ENCODE data around the gene HMBS. TPM values are rescaled to one million over a fixed set of nuclear protein-coding genes. Genes with fewer than 3 reads are reported as not detected.
"Not testable (repeated sequence)": the region's sequence is repeated elsewhere in the genome, so short reads cannot be mapped to it uniquely, and the experiment has no call there.

Gene HMBS
- total RNA-seq, 1 experiment from 2014 or later = 2.7 TPM

- no peak for DNase-seq (ENCODE audit: low spot score)
Measured at GRCh38 chr11:119118227-119118626, 33.5 kb downstream of the HMBS start.

DNA sequence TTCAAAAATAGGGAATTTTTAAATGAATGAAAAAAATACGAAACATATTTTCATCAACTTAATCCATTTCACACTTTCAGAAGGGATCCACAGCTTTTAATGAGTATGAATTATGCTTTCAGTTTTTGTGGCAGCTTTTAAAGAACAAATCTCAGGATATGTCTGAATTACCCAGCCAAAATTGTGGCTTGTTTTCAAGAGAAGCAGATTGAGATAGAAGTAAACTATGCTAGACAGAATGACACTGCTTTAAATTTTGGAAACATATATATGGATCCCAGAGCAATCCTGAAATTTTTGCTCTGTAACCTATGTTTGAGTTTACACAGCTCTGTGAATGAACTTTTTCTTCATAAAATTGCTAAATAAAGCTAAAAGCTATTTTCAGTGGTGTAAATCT, 34.3 kb downstream of the HMBS start:
- no peak for DNase-seq (ENCODE audit: low spot score)

DNA sequence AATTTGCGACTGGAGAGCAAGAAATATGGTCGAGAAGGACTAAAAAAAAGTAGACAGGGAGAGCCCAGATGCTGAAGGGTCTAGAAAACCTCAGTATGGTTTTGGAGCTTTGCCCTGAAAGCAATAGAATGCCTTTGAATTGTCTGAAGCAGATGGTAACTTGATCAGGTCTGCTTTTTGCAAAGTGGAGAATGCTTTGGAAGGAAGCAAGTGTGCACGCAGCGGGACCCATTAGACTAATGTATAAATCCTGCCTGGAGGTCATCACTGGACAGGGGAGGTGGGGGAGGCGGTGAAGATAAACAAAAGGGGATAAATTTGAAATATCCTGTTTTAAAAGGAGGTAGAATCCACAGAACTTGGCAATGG, 35.9 kb downstream of the HMBS start:
- DNase-seq (ENCODE audit: low spot score) = no peak

- DNase-seq (ENCODE audit: low spot score) = peak; percentile 91
Measured at GRCh38 chr11:119121008-119121810, 36.5 kb downstream of the HMBS start, which contains the start of gene HINFP. TSS of gene HINFP (plus strand) at chr11:119121580. CDS start at chr11:119126945, 5,365 bp downstream.

- DNase-seq (ENCODE audit: low spot score) = no peak
Measured at GRCh38 chr11:119121811-119122124, 37.1 kb downstream of the HMBS start.

DNA sequence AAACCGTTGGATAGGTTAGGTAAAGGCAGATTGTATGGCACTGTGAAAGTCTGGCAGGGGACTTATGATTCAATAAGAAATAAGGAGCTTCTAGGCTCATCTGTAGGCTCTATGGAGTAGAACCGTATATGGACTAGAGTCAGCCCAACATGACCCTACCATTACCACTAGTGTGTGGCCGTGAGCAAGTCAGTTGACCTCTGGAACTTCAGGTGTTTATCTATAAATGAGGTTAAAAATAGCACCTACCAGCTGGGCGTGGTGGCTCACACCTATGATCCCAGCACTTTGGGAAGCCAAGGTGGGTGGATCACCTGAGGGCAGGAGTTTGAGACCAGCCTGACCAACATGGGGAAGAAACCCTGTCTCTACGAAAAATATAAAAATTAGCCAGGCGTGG, 41.1 kb downstream of the HMBS start:
- DNase-seq (ENCODE audit: low spot score) = no peak

GRCh38 chr11:119126675-119127268, 42.1 kb downstream of the HMBS start:
- no peak for DNase-seq (ENCODE audit: low spot score)

DNA sequence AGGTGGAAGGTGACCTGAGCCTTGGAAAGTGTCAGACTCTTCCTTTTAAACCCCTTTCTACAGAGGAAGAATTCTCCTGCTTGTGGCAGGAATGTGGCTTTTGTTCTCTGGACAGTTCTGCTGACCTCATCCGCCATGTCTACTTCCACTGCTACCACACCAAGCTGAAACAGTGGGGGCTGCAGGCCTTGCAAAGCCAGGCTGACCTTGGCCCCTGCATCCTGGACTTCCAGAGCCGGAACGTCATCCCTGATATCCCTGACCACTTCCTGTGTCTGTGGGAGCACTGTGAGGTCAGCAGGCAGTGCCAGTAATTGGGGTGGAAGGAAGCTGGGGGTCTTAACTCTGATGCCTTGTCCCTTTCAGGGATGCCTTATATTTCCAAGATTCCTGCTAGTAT, 46.0 kb downstream of the HMBS start:
- DNase-seq (ENCODE audit: low spot score) = peak; percentile 22

- DNase-seq (ENCODE audit: low spot score) = no peak
Measured at GRCh38 chr11:119134389-119134978, 49.8 kb downstream of the HMBS start.

- not testable (repeated sequence) for DNase-seq (ENCODE audit: low spot score)
Measured at GRCh38 chr11:119139276-119139675, 54.6 kb downstream of the HMBS start.

Other genes with a start within 250 kb of the HMBS start
- 0.02 TPM in 1 of 2 replicates, not detected in the other for gene CXCR5, start 201.0 kb upstream of the HMBS start, total RNA-seq (2014; rRNA removed; shearing (Covaris generic))
- 7.2 and 17.2 TPM in 2 replicates for gene BCL9L, start 159.0 kb upstream of the HMBS start, total RNA-seq (2014; rRNA removed; shearing (Covaris generic))
- not detected in 2 replicates for gene UPK2, start 128.6 kb upstream of the HMBS start, total RNA-seq (2014; rRNA removed; shearing (Covaris generic))
- not detected in 2 replicates for gene FOXR1, start 113.1 kb upstream of the HMBS start, total RNA-seq (2014; rRNA removed; shearing (Covaris generic))
- gene CENATAC, start 86.7 kb upstream of the HMBS start, total RNA-seq (2014; rRNA removed; shearing (Covaris generic)) = 24.9 and 45.6 TPM in 2 replicates
- 789 and 797 TPM in 2 replicates for gene RPS25, start 66.5 kb upstream of the HMBS start, total RNA-seq (2014; rRNA removed; shearing (Covaris generic))
- 57.9 and 83.5 TPM in 2 replicates for gene TRAPPC4, start 66.1 kb upstream of the HMBS start, total RNA-seq (2014; rRNA removed; shearing (Covaris generic))
- 5.0 and 7.5 TPM in 2 replicates for gene SLC37A4, start 54.0 kb upstream of the HMBS start, total RNA-seq (2014; rRNA removed; shearing (Covaris generic))
- 112 and 125 TPM in 2 replicates for gene HYOU1, start 27.7 kb upstream of the HMBS start, total RNA-seq (2014; rRNA removed; shearing (Covaris generic))
- gene VPS11, start 17.1 kb upstream of the HMBS start, total RNA-seq (2014; rRNA removed; shearing (Covaris generic)) = 13.5 and 16.5 TPM in 2 replicates
- gene DPAGT1, start 17.0 kb downstream of the HMBS start, total RNA-seq (2014; rRNA removed; shearing (Covaris generic)) = 9.8 and 10.5 TPM in 2 replicates
- 4.7 and 7.2 TPM in 2 replicates for gene C2CD2L, start 22.5 kb downstream of the HMBS start, total RNA-seq (2014; rRNA removed; shearing (Covaris generic))
- 6.4 and 8.4 TPM in 2 replicates for gene HINFP, start 36.7 kb downstream of the HMBS start, total RNA-seq (2014; rRNA removed; shearing (Covaris generic))
- gene ABCG4, start 64.2 kb downstream of the HMBS start, total RNA-seq (2014; rRNA removed; shearing (Covaris generic)) = 0.05 TPM in 1 of 2 replicates, not detected in the other
- gene NLRX1, start 83.8 kb downstream of the HMBS start, total RNA-seq (2014; rRNA removed; shearing (Covaris generic)) = 7.9 and 15.0 TPM in 2 replicates
- gene NHERF4, start 100.6 kb downstream of the HMBS start, total RNA-seq (2014; rRNA removed; shearing (Covaris generic)) = not detected in 2 replicates
- 8.1 and 9.7 TPM in 2 replicates for gene CBL, start 121.5 kb downstream of the HMBS start, total RNA-seq (2014; rRNA removed; shearing (Covaris generic))
- 25.4 and 42.9 TPM in 2 replicates for gene MCAM, start 232.2 kb downstream of the HMBS start, total RNA-seq (2014; rRNA removed; shearing (Covaris generic))
- 3.9 and 5.0 TPM in 2 replicates for gene RNF26, start 249.6 kb downstream of the HMBS start, total RNA-seq (2014; rRNA removed; shearing (Covaris generic))

Measured in A172 (cell line).